Measurements from ENCODE around the gene SPOPL.

Gene SPOPL

GRCh38 chr2:138468617-138469016, 33.0 kb upstream of the SPOPL start:
- in situ Hi-C loops (cut with HindIII; ENCODE audit: low sequenced_read_pairs), result no loop called here
- no peak overlapping the region for H3K4me3 ChIP-seq (ENCODE audit: low read depth, low read length)
- no peak for TF ChIP-seq CTCF (IDR thresholded peaks at IDR 0.05; ENCODE audit: low read depth, low read length, missing control alignments)
- no peak for DNase-seq (ENCODE audit: low read depth)

- no peak for TF ChIP-seq CTCF (IDR thresholded peaks at IDR 0.05; ENCODE audit: low read depth, low read length, missing control alignments)
- H3K4me3 ChIP-seq (ENCODE audit: low read depth, low read length), result no peak overlapping the region
- no peak for DNase-seq (ENCODE audit: low read depth)
- in situ Hi-C loops (cut with HindIII; ENCODE audit: low sequenced_read_pairs), result no loop called here
Measured at GRCh38 chr2:138469411-138469810, 32.2 kb upstream of the SPOPL start.

DNA sequence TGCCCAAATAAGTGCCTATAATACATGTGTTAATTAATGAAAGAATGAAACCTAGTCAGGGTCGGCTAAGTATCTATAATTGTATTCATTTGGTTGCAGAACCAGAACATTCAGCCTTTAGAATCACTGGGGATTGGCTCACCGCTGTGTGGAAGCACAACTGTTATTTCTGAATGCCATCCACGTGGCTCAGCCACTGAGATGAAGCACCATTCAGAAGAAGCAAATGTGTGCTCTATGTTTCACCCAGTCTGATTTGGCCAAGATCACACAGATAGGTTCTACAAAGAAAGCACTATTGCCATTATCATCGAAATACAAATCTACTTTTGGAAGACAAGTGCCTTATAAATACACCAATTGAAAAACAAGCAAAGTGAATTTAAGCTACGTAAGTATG, 30.6 kb upstream of the SPOPL start:
- DNase-seq (ENCODE audit: low read depth), result no peak
- TF ChIP-seq CTCF (IDR thresholded peaks at IDR 0.05; ENCODE audit: low read depth, low read length, missing control alignments), result no peak
- no peak overlapping the region for H3K4me3 ChIP-seq (ENCODE audit: low read depth, low read length)
- in situ Hi-C loops (cut with HindIII; ENCODE audit: low sequenced_read_pairs), result no loop called here

GRCh38 chr2:138474100-138474825, 27.3 kb upstream of the SPOPL start:
- TF ChIP-seq CTCF (IDR thresholded peaks at IDR 0.05; ENCODE audit: low read depth, low read length, missing control alignments), result no peak
- in situ Hi-C loops (cut with HindIII; ENCODE audit: low sequenced_read_pairs), result no loop called here
- H3K4me3 ChIP-seq (ENCODE audit: low read depth, low read length), result no peak overlapping the region
- no peak for DNase-seq (ENCODE audit: low read depth)

- in situ Hi-C loops (cut with HindIII; ENCODE audit: low sequenced_read_pairs), result no loop called here
- TF ChIP-seq CTCF (IDR thresholded peaks at IDR 0.05; ENCODE audit: low read depth, low read length, missing control alignments), result no peak
- DNase-seq (ENCODE audit: low read depth), result no peak
- H3K4me3 ChIP-seq (ENCODE audit: low read depth, low read length), result no peak overlapping the region
Measured at GRCh38 chr2:138475277-138475776, 26.2 kb upstream of the SPOPL start.

- no peak overlapping the region for H3K4me3 ChIP-seq (ENCODE audit: low read depth, low read length)
- TF ChIP-seq CTCF (IDR thresholded peaks at IDR 0.05; ENCODE audit: low read depth, low read length, missing control alignments), result no peak
- DNase-seq (ENCODE audit: low read depth), result no peak
- in situ Hi-C loops (cut with HindIII; ENCODE audit: low sequenced_read_pairs), result no loop called here
Measured at GRCh38 chr2:138476186-138476585, 25.4 kb upstream of the SPOPL start.
